GM18511 (cell line): ENCODE data around the gene RBM24.

Experiments used
- ATAC-seq: cut with Tn5 transposase; IDR thresholded peaks from one replicate; pipeline ENCODE4 v1.9.1; 2021; ENCODE audit warnings: mild to moderate bottlenecking, moderate library complexity; ENCODE audit not compliant: unreplicated experiment

The RBM24 gene

GRCh38 chr6:17341117-17341805, 60.1 kb downstream of the RBM24 start:
- no peak for ATAC-seq

- ATAC-seq, result no peak
Measured at GRCh38 chr6:17341891-17342290, 60.7 kb downstream of the RBM24 start.

DNA sequence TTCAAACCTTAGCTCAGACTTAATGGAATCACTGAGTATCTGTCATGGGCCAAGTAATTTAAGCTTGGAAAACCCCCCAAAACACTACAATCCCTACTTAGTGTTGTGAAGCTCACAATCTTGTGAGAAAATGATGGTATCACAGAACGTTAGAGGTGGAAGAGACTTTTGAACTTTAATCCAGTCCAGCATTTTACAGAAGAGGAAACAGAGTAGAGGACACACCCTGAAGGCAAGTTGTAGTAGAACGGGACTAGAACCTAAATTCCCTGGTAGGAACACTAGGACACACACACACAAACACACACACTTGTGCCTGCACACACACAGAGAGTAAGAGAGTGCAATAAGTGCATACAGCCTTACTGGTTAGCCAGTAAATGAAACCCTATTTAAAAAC, 62.1 kb downstream of the RBM24 start:
- ATAC-seq, result no peak
